GM18517 (cell line): ENCODE measurements around the gene FAM111A.
A peak's percentile ranks its signal among the peaks of the same experiment; 100 is the strongest.

ENCODE experiments used
- ATAC-seq: cut with Tn5 transposase; IDR thresholded peaks from one replicate; pipeline ENCODE4 v1.9.1; 2021; ENCODE audit warnings: mild to moderate bottlenecking, moderate library complexity; ENCODE audit not compliant: unreplicated experiment

Gene FAM111A

GRCh38 chr11:59178402-59178801 lies 35.7 kb downstream of the FAM111A start:
- no peak for ATAC-seq

GRCh38 chr11:59179121-59179520 lies 36.5 kb downstream of the FAM111A start:
- ATAC-seq = no peak

GRCh38 chr11:59180168-59180776 lies 37.6 kb downstream of the FAM111A start:
- no peak for ATAC-seq

- no peak for ATAC-seq
Measured at GRCh38 chr11:59180907-59181306, 38.3 kb downstream of the FAM111A start.

GRCh38 chr11:59181746-59182456 lies 39.2 kb downstream of the FAM111A start:
- ATAC-seq = no peak

- no peak for ATAC-seq
Measured at GRCh38 chr11:59182457-59183151, 39.9 kb downstream of the FAM111A start.

- no peak for ATAC-seq
Measured at GRCh38 chr11:59183771-59184170, 41.1 kb downstream of the FAM111A start.

GRCh38 chr11:59184691-59185339 lies 42.2 kb downstream of the FAM111A start:
- ATAC-seq = no peak

GRCh38 chr11:59185386-59185945 lies 42.8 kb downstream of the FAM111A start:
- ATAC-seq = no peak

GRCh38 chr11:59186130-59186594 lies 43.5 kb downstream of the FAM111A start:
- ATAC-seq = peak; percentile 70

GRCh38 chr11:59187035-59187434 lies 44.4 kb downstream of the FAM111A start:
- ATAC-seq = no peak

GRCh38 chr11:59187587-59187986 lies 44.9 kb downstream of the FAM111A start:
- no peak for ATAC-seq

GRCh38 chr11:59188954-59189353 lies 46.3 kb downstream of the FAM111A start:
- ATAC-seq = no peak

- no peak for ATAC-seq
Measured at GRCh38 chr11:59189986-59190385, 47.3 kb downstream of the FAM111A start.

- ATAC-seq = no peak
Measured at GRCh38 chr11:59191095-59191494, 48.4 kb downstream of the FAM111A start.

- ATAC-seq = no peak
Measured at GRCh38 chr11:59191890-59192289, 49.2 kb downstream of the FAM111A start.

- ATAC-seq = no peak
Measured at GRCh38 chr11:59192446-59193020, 49.9 kb downstream of the FAM111A start.

- no peak for ATAC-seq
Measured at GRCh38 chr11:59193587-59194130, 51.0 kb downstream of the FAM111A start.

GRCh38 chr11:59195586-59195985 lies 52.9 kb downstream of the FAM111A start:
- no peak for ATAC-seq

GRCh38 chr11:59196777-59197176 lies 54.1 kb downstream of the FAM111A start:
- no peak for ATAC-seq
